ENCODE measurements around the gene HLA-DRA. TPM values are rescaled to one million over a fixed set of nuclear protein-coding genes. Genes with fewer than 3 reads are reported as not detected.
"Not testable (repeated sequence)": the region's sequence is repeated elsewhere in the genome, so short reads cannot be mapped to it uniquely, and the experiment has no call there.

Gene HLA-DRA
- total RNA-seq, 1 donor from 2014 or later: 20.8 TPM

DNA sequence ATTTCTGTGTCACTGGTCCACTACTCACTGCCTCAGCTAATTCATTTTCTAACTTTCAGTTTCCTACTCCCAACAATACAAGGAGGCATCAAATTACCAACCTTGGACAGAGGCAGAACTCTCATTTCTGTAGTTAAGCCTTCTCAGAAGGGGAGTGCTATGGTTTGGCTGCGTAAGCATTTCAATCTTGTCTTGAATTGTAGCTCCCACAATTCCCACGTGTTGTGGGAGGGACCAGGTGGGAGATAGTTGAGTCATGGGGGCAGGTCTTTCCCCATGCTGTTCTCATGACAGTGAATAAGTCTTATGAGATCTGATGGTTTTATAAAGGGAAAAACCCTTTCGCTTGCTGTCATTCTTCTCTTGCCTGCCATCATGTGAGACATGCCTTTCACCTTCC, 22.9 kb downstream of the HLA-DRA start:
- H3K36me3 Mint-ChIP-seq (ENCODE audit: low read depth): no peaks in the 10 kb centered on the region
- intact Hi-C loops (cut with micrococcal nuclease): no loop called here
- no peak overlapping the region for H3K4me3 Mint-ChIP-seq (ENCODE audit: low read depth)
- H3K9me3 Mint-ChIP-seq: peaks cover 4% of the 10 kb centered on the region
- DNase-seq (ENCODE audit: low spot score): no peak
- H3K27me3 Mint-ChIP-seq (ENCODE audit: low read depth): peaks cover 33% of the 10 kb centered on the region
- H3K27ac Mint-ChIP-seq: no peak overlapping the region
- H3K4me1 Mint-ChIP-seq (ENCODE audit: low read depth): peaks cover 4% of the 10 kb centered on the region

GRCh38 chr6:32467743-32468503, 28.2 kb downstream of the HLA-DRA start:
- H3K27me3 Mint-ChIP-seq (ENCODE audit: low read depth): peaks cover 21% of the 10 kb centered on the region
- intact Hi-C loops (cut with micrococcal nuclease); H3K4me1 Mint-ChIP-seq (ENCODE audit: low read depth); H3K9me3 Mint-ChIP-seq; H3K27ac Mint-ChIP-seq; H3K4me3 Mint-ChIP-seq (ENCODE audit: low read depth); H3K36me3 Mint-ChIP-seq (ENCODE audit: low read depth); DNase-seq (ENCODE audit: low spot score): not testable (repeated sequence)

DNA sequence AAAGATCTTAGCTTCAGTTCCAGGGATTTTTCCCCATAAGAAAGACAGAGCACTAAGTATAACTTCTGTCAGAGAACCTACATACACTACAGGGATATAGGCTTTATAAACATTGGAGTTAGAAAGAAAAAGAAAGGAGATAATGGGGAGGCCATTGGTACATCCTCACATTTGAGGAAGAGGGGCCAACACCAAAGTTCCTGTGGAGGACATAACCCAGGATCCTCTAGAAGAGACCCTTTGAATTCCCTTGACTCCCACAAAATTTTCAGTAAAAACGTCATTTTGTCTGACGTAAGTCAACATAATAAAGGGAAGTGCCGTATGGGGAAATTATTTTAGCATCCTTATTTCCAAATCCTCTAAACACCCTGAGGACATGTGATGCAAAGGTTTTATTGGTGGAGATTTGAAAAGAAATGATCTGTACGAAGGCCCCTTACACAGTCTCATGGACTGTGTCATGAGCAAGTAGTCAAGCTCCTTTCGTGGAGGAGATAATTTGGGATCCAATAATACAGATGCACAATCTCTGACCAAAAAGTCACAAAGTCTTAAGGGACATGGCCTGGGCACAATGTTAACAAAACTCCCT, 33.2 kb downstream of the HLA-DRA start:
- Mint-ChIP-seq H3K27me3 (ENCODE audit: low read depth) (peaks cover 14% of the 10 kb centered on the region), H3K9me3 (no peaks in the 10 kb centered on the region), H3K4me1 (ENCODE audit: low read depth) (peaks cover 2% of the 10 kb centered on the region), H3K4me3 (ENCODE audit: low read depth) (no peak overlapping the region), H3K36me3 (ENCODE audit: low read depth) (no peaks in the 10 kb centered on the region), H3K27ac (no peak overlapping the region)
- DNase-seq (ENCODE audit: low spot score): no peak
- intact Hi-C loops (cut with micrococcal nuclease): no loop called here

- DNase-seq (ENCODE audit: low spot score); H3K27ac Mint-ChIP-seq; H3K4me1 Mint-ChIP-seq (ENCODE audit: low read depth); H3K9me3 Mint-ChIP-seq; intact Hi-C loops (cut with micrococcal nuclease); H3K36me3 Mint-ChIP-seq (ENCODE audit: low read depth); H3K4me3 Mint-ChIP-seq (ENCODE audit: low read depth): not testable (repeated sequence)
- H3K27me3 Mint-ChIP-seq (ENCODE audit: low read depth): peaks cover 14% of the 10 kb centered on the region
Measured at GRCh38 chr6:32473376-32474348, 34.0 kb downstream of the HLA-DRA start.

GRCh38 chr6:32475392-32476206, 35.9 kb downstream of the HLA-DRA start:
- no peaks in the 10 kb centered on the region for H3K9me3 Mint-ChIP-seq
- intact Hi-C loops (cut with micrococcal nuclease): no loop called here

GRCh38 chr6:32483968-32484613, 44.4 kb downstream of the HLA-DRA start:
- H3K9me3 Mint-ChIP-seq: no peaks in the 10 kb centered on the region
- no peak for DNase-seq (ENCODE audit: low spot score)
- peaks cover 1% of the 10 kb centered on the region for H3K4me1 Mint-ChIP-seq (ENCODE audit: low read depth)
- no peak overlapping the region for H3K4me3 Mint-ChIP-seq (ENCODE audit: low read depth)
- no peaks in the 10 kb centered on the region for H3K36me3 Mint-ChIP-seq (ENCODE audit: low read depth)
- intact Hi-C loops (cut with micrococcal nuclease): loop anchor here (2.0 kb wide), 1 partner anchor 49 kb away; no protein-coding TSS in a partner anchor
- H3K27me3 Mint-ChIP-seq (ENCODE audit: low read depth): peaks cover 30% of the 10 kb centered on the region
- no peak overlapping the region for H3K27ac Mint-ChIP-seq

More at GRCh38 chr6:32475392-32476206, 35.9 kb downstream of the HLA-DRA start:
- H3K27ac Mint-ChIP-seq: no peak overlapping the region
- H3K4me3 Mint-ChIP-seq (ENCODE audit: low read depth): no peak overlapping the region
- H3K27me3 Mint-ChIP-seq (ENCODE audit: low read depth): peaks cover 18% of the 10 kb centered on the region
- H3K4me1 Mint-ChIP-seq (ENCODE audit: low read depth): peaks cover 3% of the 10 kb centered on the region
- no peaks in the 10 kb centered on the region for H3K36me3 Mint-ChIP-seq (ENCODE audit: low read depth)
- DNase-seq (ENCODE audit: low spot score): no peak

- Mint-ChIP-seq H3K27me3 (ENCODE audit: low read depth) (peaks cover 30% of the 10 kb centered on the region), H3K27ac (no peak overlapping the region), H3K9me3 (no peaks in the 10 kb centered on the region), H3K36me3 (ENCODE audit: low read depth) (no peaks in the 10 kb centered on the region), H3K4me1 (ENCODE audit: low read depth) (peaks cover 1% of the 10 kb centered on the region), H3K4me3 (ENCODE audit: low read depth) (no peak overlapping the region)
- DNase-seq (ENCODE audit: low spot score): no peak
- intact Hi-C loops (cut with micrococcal nuclease): no loop called here
Measured at GRCh38 chr6:32484614-32484998, 44.9 kb downstream of the HLA-DRA start.

GRCh38 chr6:32488083-32488482, 48.4 kb downstream of the HLA-DRA start:
- Mint-ChIP-seq H3K9me3 (no peaks in the 10 kb centered on the region), H3K36me3 (ENCODE audit: low read depth) (no peaks in the 10 kb centered on the region), H3K4me1 (ENCODE audit: low read depth) (no peaks in the 10 kb centered on the region), H3K4me3 (ENCODE audit: low read depth) (no peak overlapping the region), H3K27ac (no peak overlapping the region), H3K27me3 (ENCODE audit: low read depth) (peaks cover 34% of the 10 kb centered on the region)
- no peak for DNase-seq (ENCODE audit: low spot score)
- intact Hi-C loops (cut with micrococcal nuclease): no loop called here

GRCh38 chr6:32491700-32492099, 52.0 kb downstream of the HLA-DRA start:
- Mint-ChIP-seq H3K36me3 (ENCODE audit: low read depth) (no peaks in the 10 kb centered on the region), H3K27ac (no peak overlapping the region), H3K27me3 (ENCODE audit: low read depth) (peaks cover 31% of the 10 kb centered on the region), H3K9me3 (no peaks in the 10 kb centered on the region), H3K4me3 (ENCODE audit: low read depth) (no peak overlapping the region), H3K4me1 (ENCODE audit: low read depth) (no peaks in the 10 kb centered on the region)
- intact Hi-C loops (cut with micrococcal nuclease): loop anchor here (1.0 kb wide), 1 partner anchor 10 kb away; no protein-coding TSS in a partner anchor
- no peak for DNase-seq (ENCODE audit: low spot score)

DNA sequence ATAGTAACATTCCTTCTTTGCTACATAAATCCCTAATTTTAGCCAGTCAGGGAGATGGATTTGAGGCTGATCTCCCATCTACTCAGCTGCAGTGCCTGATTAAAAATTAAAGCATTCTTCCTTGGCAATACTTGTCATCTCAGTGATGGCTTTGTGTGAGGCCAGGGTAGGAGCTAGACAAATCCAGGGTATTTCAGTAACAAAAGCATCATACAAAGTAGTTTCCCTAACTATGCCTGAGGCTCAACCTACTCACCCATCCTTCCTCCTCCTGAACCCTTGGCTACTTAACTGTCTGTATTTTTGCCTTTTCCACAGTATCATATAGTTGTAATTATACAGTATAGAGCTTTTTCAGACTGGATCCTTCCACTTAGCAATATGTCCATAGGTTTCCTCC, 52.7 kb downstream of the HLA-DRA start:
- H3K27ac Mint-ChIP-seq: no peak overlapping the region
- H3K9me3 Mint-ChIP-seq: no peaks in the 10 kb centered on the region
- H3K36me3 Mint-ChIP-seq (ENCODE audit: low read depth): no peaks in the 10 kb centered on the region
- intact Hi-C loops (cut with micrococcal nuclease): loop anchor here (1.0 kb wide), 1 partner anchor 9 kb away; no protein-coding TSS in a partner anchor
- H3K4me1 Mint-ChIP-seq (ENCODE audit: low read depth): no peaks in the 10 kb centered on the region
- DNase-seq (ENCODE audit: low spot score): no peak
- H3K4me3 Mint-ChIP-seq (ENCODE audit: low read depth): no peak overlapping the region
- peaks cover 31% of the 10 kb centered on the region for H3K27me3 Mint-ChIP-seq (ENCODE audit: low read depth)
